Activated naive CD8-positive, alpha-beta T cell treated with anti-CD3 and anti-CD28 coated beads, Interleukin-2, amount 10 ng/mL, durations not matched to agents 7 days and 5 days (primary cell): ENCODE results near the gene SI. TPM values are rescaled to one million over a fixed set of nuclear protein-coding genes. Genes with fewer than 3 reads are reported as not detected.
"Not testable (repeated sequence)": the region's sequence is repeated elsewhere in the genome, so short reads cannot be mapped to it uniquely, and the experiment has no call there.

Experiments used
- ATAC-seq: fragments of 150-1000 bp; cut with Tn5 transposase; one replicate; pipeline ENCODE4 v1.10.0; 2021; ENCODE audit warnings: low read depth, moderate library complexity
- POLR2A ChIA-PET: fragments of 350-600 bp; sonication (Branson Sonifier 250); formaldehyde crosslinking; loops from one replicate; lab custom pipeline; 2021; ENCODE audit warnings: antibody characterized with exemption; lab: Charles Lee
- DNase-seq: peaks from one replicate; pipeline ENCODE4 v3.0.0; 2021
- H3K27ac Mint-ChIP-seq: one replicate; pipeline ENCODE4 v1.8.0; 2022; ENCODE audit warnings: mild to moderate bottlenecking, mixed read lengths
- H3K27me3 Mint-ChIP-seq: one replicate; pipeline ENCODE4 v1.8.0; 2022; ENCODE audit warnings: mild to moderate bottlenecking, moderate library complexity, mixed read lengths
- H3K36me3 Mint-ChIP-seq: one replicate; pipeline ENCODE4 v1.8.0; 2021; ENCODE audit warnings: mild to moderate bottlenecking, mixed read lengths
- H3K4me1 Mint-ChIP-seq: one replicate; pipeline ENCODE4 v1.8.0; 2021; ENCODE audit warnings: mixed read lengths
- H3K4me3 Mint-ChIP-seq: one replicate; pipeline ENCODE4 v1.8.0; 2022; ENCODE audit warnings: mild to moderate bottlenecking, moderate library complexity, mixed read lengths
- H3K9me3 Mint-ChIP-seq: one replicate; pipeline ENCODE4 v1.8.0; 2021; ENCODE audit warnings: mixed read lengths
- total RNA-seq, 2 experiments: library from RNA; stranded (reverse); gene quantifications; one replicate each; pipeline ENCODE4 v1.2.3, GENCODE V29; 2021

The SI gene
- total RNA-seq = not detected

GRCh38 chr3:165078293-165078692 is at the start of gene SI:
Gene SI, minus strand, starts transcription at chr3:165078496. Its CDS starts 2,484 bp downstream, at chr3:165076012.
- Mint-ChIP-seq H3K4me1 (no peaks in the 10 kb centered on the region), H3K36me3 (no peaks in the 10 kb centered on the region), H3K27me3 (no peaks in the 10 kb centered on the region), H3K27ac (no peak within 1 kb of the TSS), H3K4me3 (no peak within 1 kb of the TSS), H3K9me3 (peaks cover 2% of the 10 kb centered on the region)
- POLR2A ChIA-PET = no interaction called here
- ATAC-seq (no peak), DNase-seq (no peak)

- H3K27me3 Mint-ChIP-seq = no peaks in the 10 kb centered on the region
- no peaks in the 10 kb centered on the region for H3K36me3 Mint-ChIP-seq
- H3K9me3 Mint-ChIP-seq = no peaks in the 10 kb centered on the region
- no peak overlapping the region for H3K4me3 Mint-ChIP-seq
- no peaks in the 10 kb centered on the region for H3K4me1 Mint-ChIP-seq
- H3K27ac Mint-ChIP-seq = no peak overlapping the region
- DNase-seq (no peak), ATAC-seq (no peak)
- POLR2A ChIA-PET = no interaction called here
Measured at GRCh38 chr3:165125836-165126235, 47.5 kb upstream of the SI start.

- no peak for DNase-seq
- Mint-ChIP-seq H3K4me1 (no peaks in the 10 kb centered on the region), H3K9me3 (no peaks in the 10 kb centered on the region), H3K27me3 (no peaks in the 10 kb centered on the region), H3K36me3 (no peaks in the 10 kb centered on the region), H3K27ac (no peak overlapping the region), H3K4me3 (no peak overlapping the region)
- POLR2A ChIA-PET = no interaction called here
- ATAC-seq = no peak
Measured at GRCh38 chr3:165111401-165111800, 33.1 kb upstream of the SI start.

GRCh38 chr3:165103616-165104015 is 25.3 kb upstream of the SI start:
- Mint-ChIP-seq H3K36me3 (no peaks in the 10 kb centered on the region), H3K9me3 (peaks cover 5% of the 10 kb centered on the region), H3K4me1 (no peaks in the 10 kb centered on the region), H3K4me3 (no peak overlapping the region), H3K27me3 (no peaks in the 10 kb centered on the region), H3K27ac (no peak overlapping the region)
- no peak for ATAC-seq
- POLR2A ChIA-PET = no interaction called here
- no peak for DNase-seq

DNA sequence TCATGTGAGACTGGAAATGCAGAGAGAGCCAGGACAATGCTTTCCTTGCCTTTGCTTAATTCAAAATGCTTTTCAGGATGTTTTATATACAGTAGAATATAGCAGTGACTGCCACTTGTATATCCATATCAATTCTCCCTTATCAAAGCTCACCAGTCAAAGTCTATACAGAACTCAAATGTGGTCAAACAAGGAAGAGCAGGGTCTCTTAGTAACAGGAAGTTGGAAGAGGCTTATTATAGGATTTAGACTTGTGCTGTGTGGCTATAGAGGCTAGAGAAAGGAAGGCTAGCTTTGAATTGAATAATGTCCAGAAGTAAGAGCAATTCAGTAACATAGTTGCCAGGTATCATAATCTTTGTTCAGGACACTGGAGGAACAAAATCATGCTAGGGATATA is 4.4 kb upstream of the SI start:
- no peak for DNase-seq
- Mint-ChIP-seq H3K36me3 (no peaks in the 10 kb centered on the region), H3K4me3 (no peak overlapping the region), H3K4me1 (no peaks in the 10 kb centered on the region), H3K27me3 (no peaks in the 10 kb centered on the region), H3K9me3 (peaks cover 2% of the 10 kb centered on the region), H3K27ac (no peak overlapping the region)
- ATAC-seq = no peak
- POLR2A ChIA-PET = no interaction called here

DNA sequence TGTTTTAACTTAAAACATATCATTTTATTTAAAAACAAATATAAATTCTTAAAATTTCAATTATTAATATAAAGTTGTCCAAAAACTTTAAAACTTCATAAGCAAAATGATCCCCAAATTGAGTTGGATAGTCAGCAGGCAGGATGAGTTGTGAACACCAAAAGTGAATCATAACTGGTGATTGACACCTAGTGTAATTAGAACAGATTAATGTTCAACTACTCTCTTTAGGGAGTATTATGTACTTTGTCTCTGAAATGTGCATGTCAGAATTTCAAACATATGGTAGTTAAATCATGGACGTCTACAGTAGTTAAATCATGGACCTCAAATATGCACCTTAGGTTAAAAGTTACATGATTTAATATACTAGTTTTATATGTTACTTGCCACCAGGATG is 2.9 kb upstream of the SI start:
- Mint-ChIP-seq H3K4me3 (no peak overlapping the region), H3K27ac (no peak overlapping the region), H3K9me3 (peaks cover 2% of the 10 kb centered on the region), H3K4me1 (no peaks in the 10 kb centered on the region), H3K27me3 (no peaks in the 10 kb centered on the region), H3K36me3 (no peaks in the 10 kb centered on the region)
- POLR2A ChIA-PET = no interaction called here
- DNase-seq = no peak
- ATAC-seq = no peak

DNA sequence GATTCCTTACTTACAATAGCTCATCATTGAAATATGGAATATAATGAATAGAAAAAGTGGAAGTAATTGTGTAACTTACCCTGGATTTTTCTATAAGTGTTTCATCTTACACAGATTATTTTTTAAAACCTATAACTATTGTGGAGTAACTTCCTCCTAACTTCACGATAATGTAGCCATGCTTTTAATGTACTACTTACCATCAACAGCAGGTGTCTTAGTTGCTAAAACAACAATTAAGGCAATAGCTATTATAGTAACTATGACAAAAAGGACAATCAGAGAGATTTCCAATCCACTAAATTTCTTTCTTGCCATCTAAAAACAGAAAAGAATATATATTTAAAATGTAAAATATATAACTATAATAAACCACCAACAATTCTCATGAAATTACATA is 2.6 kb downstream of the SI start:
- Mint-ChIP-seq H3K27me3 (no peaks in the 10 kb centered on the region), H3K36me3 (no peaks in the 10 kb centered on the region), H3K9me3 (peaks cover 2% of the 10 kb centered on the region), H3K27ac (no peak overlapping the region), H3K4me3 (no peak overlapping the region), H3K4me1 (no peaks in the 10 kb centered on the region)
- ATAC-seq = no peak
- DNase-seq = no peak
- POLR2A ChIA-PET = no interaction called here

DNA sequence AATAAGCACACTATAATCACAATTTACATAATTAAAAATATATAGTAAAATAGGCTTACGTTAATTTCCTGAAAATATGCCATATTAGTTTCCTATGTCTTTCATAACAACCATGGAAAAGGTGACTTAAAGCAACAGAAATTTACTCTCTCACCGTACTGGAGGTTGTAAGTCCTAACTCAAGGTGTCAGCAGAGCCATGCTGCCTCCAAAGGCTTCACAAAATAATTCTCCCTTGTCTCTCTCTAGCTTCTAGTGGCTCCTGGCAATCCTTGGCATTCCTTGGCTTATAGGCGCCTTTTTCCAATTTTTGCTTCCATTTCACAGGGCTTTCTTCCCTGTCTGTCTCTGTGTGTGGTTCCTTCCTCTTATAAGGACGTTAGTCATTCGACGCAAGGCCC is 7.6 kb downstream of the SI start:
- no peak for ATAC-seq
- DNase-seq = no peak
- H3K4me1 Mint-ChIP-seq = no peaks in the 10 kb centered on the region
- H3K27me3 Mint-ChIP-seq = no peaks in the 10 kb centered on the region
- peaks cover 2% of the 10 kb centered on the region for H3K9me3 Mint-ChIP-seq
- H3K27ac Mint-ChIP-seq = no peak overlapping the region
- POLR2A ChIA-PET = no interaction called here
- no peaks in the 10 kb centered on the region for H3K36me3 Mint-ChIP-seq
- H3K4me3 Mint-ChIP-seq = no peak overlapping the region

DNA sequence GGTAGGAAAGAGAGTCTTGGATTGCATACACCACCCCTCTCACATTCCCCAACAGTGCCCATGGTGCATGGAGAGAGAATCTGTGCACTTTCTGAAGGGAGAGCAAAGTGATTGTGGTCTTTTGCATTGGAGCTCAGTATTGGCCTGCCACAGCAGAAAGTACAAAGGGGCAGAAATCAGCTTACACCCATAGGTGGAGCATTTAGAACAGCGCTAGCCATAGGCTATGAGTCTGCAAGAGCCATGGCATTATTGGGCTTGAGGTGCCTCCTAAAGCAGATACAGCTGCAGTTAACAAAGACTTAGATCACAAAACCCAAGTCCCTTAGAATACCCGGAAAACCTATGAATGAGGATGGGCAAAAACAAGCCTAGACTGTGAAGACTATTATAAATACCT is 21.8 kb downstream of the SI start:
- H3K27me3 Mint-ChIP-seq = no peaks in the 10 kb centered on the region
- ATAC-seq (no peak), DNase-seq (no peak)
- no peak overlapping the region for H3K4me3 Mint-ChIP-seq
- H3K9me3 Mint-ChIP-seq = no peaks in the 10 kb centered on the region
- H3K27ac Mint-ChIP-seq = no peak overlapping the region
- POLR2A ChIA-PET = no interaction called here
- no peaks in the 10 kb centered on the region for H3K36me3 Mint-ChIP-seq
- H3K4me1 Mint-ChIP-seq = no peaks in the 10 kb centered on the region

GRCh38 chr3:165040186-165040585 is 38.1 kb downstream of the SI start:
- Mint-ChIP-seq H3K36me3 (no peaks in the 10 kb centered on the region), H3K4me1 (no peaks in the 10 kb centered on the region), H3K27me3 (no peaks in the 10 kb centered on the region), H3K27ac (no peak overlapping the region), H3K4me3 (no peak overlapping the region), H3K9me3 (no peaks in the 10 kb centered on the region)
- DNase-seq (no peak), ATAC-seq (no peak)
- POLR2A ChIA-PET = no interaction called here

GRCh38 chr3:165011557-165011956 is 66.7 kb downstream of the SI start:
- no peak for ATAC-seq
- no peak overlapping the region for H3K4me3 Mint-ChIP-seq
- no peak for DNase-seq
- H3K27me3 Mint-ChIP-seq = no peaks in the 10 kb centered on the region
- H3K9me3 Mint-ChIP-seq = peaks cover 5% of the 10 kb centered on the region
- no peaks in the 10 kb centered on the region for H3K36me3 Mint-ChIP-seq
- POLR2A ChIA-PET = no interaction called here
- no peaks in the 10 kb centered on the region for H3K4me1 Mint-ChIP-seq
- no peak overlapping the region for H3K27ac Mint-ChIP-seq

- Mint-ChIP-seq H3K27ac (no peak overlapping the region), H3K36me3 (no peaks in the 10 kb centered on the region), H3K27me3 (no peaks in the 10 kb centered on the region), H3K9me3 (no peaks in the 10 kb centered on the region), H3K4me3 (no peak overlapping the region), H3K4me1 (no peaks in the 10 kb centered on the region)
- DNase-seq (no peak), ATAC-seq (no peak)
- POLR2A ChIA-PET = no interaction called here
Measured at GRCh38 chr3:164984947-164985346, 93.3 kb downstream of the SI start.

GRCh38 chr3:164962610-164963009 is 115.7 kb downstream of the SI start:
- DNase-seq (no peak), ATAC-seq (no peak)
- Mint-ChIP-seq H3K4me1 (no peaks in the 10 kb centered on the region), H3K27ac (no peak overlapping the region), H3K27me3 (no peaks in the 10 kb centered on the region), H3K4me3 (no peak overlapping the region), H3K9me3 (peaks cover 3% of the 10 kb centered on the region), H3K36me3 (no peaks in the 10 kb centered on the region)
- POLR2A ChIA-PET = no interaction called here

GRCh38 chr3:164952966-164953365 is 125.3 kb downstream of the SI start:
- Mint-ChIP-seq H3K27ac (no peak overlapping the region), H3K9me3 (no peaks in the 10 kb centered on the region), H3K4me1 (no peaks in the 10 kb centered on the region), H3K36me3 (no peaks in the 10 kb centered on the region), H3K27me3 (no peaks in the 10 kb centered on the region), H3K4me3 (no peak overlapping the region)
- no peak for DNase-seq
- ATAC-seq = no peak
- POLR2A ChIA-PET = no interaction called here

GRCh38 chr3:164951403-164951802 is 126.9 kb downstream of the SI start:
- H3K27me3 Mint-ChIP-seq, H3K4me1 Mint-ChIP-seq, H3K36me3 Mint-ChIP-seq, H3K4me3 Mint-ChIP-seq, DNase-seq, ATAC-seq, H3K9me3 Mint-ChIP-seq, H3K27ac Mint-ChIP-seq, POLR2A ChIA-PET: not testable (repeated sequence)
